ENCODE data around the gene CFD.
"Not testable (repeated sequence)": the region's sequence is repeated elsewhere in the genome, so short reads cannot be mapped to it uniquely, and the experiment has no call there.

The CFD gene

DNA sequence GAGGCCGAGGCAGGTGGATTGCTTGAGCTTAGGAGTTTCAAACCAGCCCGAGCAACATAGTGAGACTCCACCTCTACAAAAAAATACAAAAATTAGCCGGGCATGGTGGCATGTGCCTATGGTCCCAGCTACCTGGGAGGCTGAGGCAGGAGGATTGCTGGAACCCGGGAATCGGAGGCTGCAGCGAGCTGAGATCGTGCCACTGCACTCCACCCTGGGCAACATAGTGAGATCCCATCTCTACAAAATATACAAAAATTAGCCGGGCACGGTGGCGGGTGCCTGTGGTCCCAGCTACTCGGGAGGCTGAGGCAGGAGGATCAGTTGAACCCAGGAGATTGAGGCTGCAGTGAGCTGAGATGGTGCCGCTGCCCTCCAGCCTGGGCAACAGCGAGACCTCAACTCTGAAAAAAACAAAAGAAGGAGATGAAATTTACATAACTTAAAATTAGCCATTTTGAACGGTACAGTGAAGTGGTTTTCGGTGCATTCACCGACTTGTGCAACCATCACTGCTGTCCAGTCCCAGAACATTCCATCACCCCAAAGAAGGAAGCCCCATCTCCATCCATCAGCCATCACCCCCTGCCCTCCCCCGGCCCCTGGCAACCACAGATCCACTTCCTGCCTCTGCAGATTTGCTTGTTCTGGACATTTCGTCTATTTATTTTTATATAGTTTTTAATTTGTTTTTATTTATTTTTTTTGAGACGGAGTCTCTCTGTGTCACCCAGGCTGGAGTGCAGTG is 33.4 kb upstream of the CFD start:
- no peak for DNase-seq (ENCODE audit: low read depth in 1 of 2, low spot score in 1 of 2)

DNA sequence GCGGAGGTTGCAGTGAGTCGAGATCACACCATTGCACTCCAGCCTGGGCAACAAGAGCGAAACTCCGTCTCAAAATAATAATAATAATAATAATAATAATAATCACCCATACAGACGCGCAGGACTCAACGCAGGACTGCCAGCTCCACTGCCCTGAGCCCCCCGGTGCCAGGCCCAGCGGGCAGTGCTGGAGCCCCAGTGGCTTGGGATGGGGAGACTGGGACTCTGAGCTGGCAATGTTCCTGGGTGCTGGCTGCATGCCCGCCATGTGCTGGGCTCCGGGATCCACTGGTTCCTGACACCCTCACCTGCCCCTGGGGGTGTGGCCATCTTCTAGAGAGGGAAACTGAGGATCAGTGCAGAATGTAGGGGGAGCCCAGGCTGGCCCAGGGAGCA is 32.2 kb upstream of the CFD start:
- no peak for DNase-seq (ENCODE audit: low read depth in 1 of 2, low spot score in 1 of 2)

DNA sequence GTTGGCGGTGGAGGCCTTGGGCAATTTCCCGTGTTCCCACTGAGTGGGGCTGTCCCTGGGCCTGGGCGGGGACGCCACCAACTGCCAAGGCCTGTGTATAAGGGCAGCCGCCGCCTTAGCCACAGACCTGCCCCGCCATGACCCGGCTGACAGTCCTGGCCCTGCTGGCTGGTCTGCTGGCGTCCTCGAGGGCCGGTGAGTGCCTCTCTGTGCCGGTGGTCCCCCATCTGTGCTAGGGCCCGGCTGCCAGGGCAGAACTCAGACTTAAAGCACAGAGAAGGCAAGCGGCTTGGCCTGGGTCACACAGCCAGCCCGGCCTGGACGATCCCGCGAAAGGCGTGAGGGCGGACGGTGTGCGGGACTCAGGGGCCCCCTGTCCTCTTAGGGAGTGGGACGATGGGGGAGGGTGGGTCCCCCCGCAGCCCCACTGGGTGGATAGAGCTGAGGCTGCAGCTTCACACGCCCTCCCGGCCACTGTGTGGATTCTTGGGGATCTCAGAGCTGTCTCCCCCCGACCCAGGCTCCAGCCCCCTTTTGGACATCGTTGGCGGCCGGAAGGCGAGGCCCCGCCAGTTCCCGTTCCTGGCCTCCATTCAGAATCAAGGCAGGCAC is 31.6 kb upstream of the CFD start, which contains the start of gene AZU1:
TSS of gene AZU1 (plus strand) at position 128 of the 612 bp plus-strand sequence. CDS start at position 138, 10 bp downstream.
- DNase-seq (ENCODE audit: low read depth in 1 of 2, low spot score in 1 of 2): no peak

DNA sequence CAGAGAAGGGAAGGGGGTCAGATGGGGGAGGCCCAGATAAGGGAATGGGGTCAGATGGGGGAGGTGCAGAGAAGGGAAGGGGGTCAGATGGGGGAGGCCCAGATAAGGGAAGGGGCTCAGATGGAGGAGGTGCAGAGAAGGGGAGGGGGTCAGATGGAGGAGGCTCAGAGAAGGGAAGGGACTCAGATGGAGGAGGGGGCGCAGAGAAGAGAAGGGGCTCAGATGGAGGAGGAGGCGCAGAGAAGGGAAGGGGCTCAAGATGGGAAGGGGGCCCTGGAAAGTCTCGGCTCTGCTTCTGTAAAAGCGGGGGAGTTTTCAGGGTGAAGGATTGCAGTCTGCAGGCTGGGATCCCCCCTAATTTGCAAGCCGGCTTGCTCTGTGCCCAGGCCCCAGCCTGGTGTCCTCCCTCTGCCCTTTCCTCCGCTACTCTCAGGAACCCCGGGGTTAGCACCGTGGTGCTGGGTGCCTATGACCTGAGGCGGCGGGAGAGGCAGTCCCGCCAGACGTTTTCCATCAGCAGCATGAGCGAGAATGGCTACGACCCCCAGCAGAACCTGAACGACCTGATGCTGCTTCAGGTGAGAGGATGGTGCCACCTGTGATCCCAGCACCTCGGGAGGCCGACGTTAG is 30.2 kb upstream of the CFD start:
- no peak for DNase-seq (ENCODE audit: low read depth in 1 of 2, low spot score in 1 of 2)

DNA sequence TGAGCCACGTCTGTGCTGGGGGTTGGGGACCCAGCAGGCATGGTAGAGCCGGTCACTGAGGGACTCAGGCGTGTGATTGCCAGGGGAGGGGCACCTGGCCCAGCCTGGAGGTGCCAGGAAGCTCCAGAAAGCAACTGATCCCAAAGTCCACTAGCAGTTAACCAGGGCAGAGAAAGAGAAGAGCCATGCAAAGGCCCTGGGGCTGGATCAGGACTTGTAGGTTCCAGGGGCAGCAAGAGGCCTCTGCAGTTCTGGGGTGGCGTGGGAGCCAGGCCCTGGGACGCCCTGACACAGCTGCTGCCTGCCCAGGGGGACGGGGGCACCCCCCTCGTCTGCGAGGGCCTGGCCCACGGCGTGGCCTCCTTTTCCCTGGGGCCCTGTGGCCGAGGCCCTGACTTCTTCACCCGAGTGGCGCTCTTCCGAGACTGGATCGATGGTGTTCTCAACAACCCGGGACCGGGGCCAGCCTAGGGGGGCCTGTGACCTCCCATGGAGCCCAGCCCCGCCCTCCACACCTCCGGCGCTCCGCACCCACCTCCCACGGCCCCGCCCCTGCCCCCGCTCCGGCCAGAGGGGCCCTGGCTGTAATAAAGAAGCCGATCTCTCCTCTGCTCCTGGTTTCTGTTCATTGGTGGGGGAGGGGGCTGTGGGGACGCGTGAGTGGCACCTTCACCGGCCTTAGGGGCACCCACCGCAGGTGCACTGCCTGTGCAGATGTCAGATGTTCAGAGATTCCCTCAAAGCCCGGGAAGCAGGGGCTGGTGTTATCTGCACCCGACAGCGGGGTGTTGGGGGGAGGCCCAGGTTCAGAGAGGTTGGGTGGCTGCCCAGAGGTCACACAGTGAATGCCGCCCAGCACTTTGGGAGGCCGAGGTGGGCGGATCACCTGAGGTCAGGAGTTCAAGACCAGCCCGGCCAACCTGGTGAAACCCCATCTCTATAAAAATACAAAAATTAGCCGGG is 27.8 kb upstream of the CFD start:
- DNase-seq (ENCODE audit: low read depth in 1 of 2, low spot score in 1 of 2): no peak

DNA sequence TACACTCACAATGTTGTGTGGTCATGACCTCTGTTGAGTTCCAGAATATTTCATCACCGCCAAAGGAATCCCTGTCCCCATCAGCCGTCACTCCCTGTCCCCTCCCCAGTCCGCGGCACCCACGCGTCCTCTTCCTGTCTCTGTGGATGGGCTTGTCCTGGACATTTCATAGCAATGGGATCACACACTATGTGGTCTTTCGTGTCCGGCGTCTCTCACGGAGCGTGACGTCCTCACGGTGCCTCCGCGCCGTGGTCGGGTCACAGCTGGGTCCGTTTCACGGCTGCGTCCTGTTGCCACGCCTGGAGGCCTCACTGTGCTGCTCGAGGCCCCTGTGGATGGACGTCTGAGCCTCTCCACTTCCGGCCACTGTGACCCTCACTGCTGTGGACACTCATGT is 25.2 kb upstream of the CFD start:
- DNase-seq (ENCODE audit: low read depth in 1 of 2, low spot score in 1 of 2): no peak

DNA sequence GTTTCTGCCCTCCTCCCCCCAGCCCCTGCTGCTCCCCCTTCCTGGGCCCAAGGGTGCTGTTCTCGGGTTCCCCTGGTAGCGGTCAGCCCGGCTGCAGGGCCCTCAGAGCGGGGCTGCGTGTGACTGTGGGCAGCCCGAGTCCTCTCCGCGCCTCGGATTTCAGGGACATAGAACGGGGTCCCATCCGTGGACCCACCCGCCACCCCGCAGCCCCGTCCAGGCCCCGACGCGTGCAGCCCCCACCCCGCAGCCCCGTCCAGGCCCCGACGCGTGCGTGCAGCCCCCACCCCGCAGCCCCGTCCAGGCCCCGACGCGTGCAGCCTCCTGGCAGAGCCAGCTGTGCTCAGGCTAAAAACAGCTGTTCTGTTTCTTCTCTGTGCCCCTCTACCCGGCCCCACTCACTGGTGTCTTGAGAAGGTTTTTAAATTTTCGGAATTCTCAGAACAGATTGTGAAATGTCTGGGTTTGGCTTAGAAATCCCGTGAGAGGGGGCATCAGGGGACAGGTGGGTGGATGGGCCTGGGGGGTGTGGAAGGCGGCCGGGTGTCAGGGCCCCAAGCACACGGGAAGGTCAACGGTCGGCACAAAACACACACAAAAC is 24.2 kb upstream of the CFD start:
- no peak for DNase-seq (ENCODE audit: low read depth in 1 of 2, low spot score in 1 of 2)

DNA sequence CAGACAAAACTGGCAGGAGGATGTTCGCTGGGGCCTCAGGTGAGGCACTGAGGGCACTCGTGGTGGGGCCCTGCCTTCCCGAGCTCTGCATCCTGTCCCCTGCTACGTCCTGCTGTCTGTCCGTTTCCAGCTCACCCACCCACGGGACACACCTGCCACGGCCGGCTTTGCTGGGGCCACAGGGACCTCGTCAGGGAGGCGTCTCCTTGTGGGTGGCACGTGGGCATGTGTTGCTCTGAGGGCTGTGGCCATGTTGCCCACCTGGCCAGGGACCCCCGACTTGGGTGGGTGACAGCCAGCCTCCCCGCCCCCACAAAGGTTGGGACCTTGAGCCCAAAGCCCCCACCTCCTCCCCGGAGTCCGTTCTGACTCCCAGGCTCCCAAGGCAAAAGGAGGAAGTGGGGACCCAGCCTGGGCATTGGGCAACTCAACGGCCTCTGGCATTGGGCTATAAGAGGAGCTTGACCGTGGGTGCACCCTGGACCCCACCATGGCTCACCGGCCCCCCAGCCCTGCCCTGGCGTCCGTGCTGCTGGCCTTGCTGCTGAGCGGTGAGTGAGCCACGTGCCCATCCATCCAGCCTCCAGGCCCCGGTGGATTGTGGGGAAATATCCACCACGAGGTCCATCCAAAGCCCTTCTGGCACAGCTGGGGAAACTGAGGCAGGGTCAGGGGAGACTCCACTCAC is 18.8 kb upstream of the CFD start, which contains the start of gene PRTN3:
TSS of gene PRTN3 (plus strand) at position 481 of the 688 bp plus-strand sequence. CDS start at position 491, 10 bp downstream.
- no peak for DNase-seq (ENCODE audit: low read depth in 1 of 2, low spot score in 1 of 2)

DNA sequence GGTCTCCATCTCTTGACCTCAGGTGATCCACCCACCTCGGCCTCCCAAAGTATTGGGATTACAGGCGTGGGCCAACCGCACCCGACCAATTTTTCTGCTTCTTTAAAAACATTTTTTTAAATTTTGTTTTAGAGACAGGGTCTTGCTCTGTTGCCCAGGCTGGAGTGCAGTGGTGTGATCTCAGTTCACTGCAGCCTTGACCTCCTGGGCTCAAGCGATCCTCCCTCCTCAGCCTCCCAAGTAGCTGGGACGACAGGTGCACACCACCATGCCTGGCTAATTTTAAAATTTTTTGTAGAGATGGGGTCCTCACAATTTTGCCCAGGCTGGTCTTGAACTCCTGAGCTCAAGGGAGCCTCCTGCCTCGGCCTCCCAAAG is 16.7 kb upstream of the CFD start:
- not testable (repeated sequence) for DNase-seq (ENCODE audit: low read depth in 1 of 2, low spot score in 1 of 2)

DNA sequence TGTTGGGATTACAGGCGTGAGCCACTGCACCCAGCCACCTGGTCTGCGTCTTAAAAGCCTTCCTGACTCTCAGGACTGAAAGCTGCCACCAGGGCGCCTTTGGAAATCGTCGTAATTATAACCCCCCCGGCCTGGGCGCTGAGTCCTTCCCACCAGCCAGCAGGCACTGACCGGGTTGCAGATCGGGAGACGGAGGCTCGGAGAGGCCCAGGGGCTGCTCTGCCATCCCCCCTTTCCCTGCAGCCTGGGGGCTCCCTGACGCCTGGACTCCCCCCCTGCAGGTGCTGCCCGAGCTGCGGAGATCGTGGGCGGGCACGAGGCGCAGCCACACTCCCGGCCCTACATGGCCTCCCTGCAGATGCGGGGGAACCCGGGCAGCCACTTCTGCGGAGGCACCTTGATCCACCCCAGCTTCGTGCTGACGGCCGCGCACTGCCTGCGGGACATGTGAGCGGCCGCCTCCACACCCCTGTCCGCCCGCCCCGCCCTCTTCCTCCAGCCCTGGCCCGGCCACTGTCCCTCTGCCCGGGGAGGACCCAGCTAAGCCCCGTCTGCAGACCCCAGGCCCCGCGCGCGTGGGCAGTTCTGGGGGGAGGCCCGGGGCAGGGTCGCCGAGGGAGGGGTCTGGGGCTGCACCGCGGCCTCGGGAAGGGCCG is 16.2 kb upstream of the CFD start:
- DNase-seq (ENCODE audit: low read depth in 1 of 2, low spot score in 1 of 2): no peak

DNA sequence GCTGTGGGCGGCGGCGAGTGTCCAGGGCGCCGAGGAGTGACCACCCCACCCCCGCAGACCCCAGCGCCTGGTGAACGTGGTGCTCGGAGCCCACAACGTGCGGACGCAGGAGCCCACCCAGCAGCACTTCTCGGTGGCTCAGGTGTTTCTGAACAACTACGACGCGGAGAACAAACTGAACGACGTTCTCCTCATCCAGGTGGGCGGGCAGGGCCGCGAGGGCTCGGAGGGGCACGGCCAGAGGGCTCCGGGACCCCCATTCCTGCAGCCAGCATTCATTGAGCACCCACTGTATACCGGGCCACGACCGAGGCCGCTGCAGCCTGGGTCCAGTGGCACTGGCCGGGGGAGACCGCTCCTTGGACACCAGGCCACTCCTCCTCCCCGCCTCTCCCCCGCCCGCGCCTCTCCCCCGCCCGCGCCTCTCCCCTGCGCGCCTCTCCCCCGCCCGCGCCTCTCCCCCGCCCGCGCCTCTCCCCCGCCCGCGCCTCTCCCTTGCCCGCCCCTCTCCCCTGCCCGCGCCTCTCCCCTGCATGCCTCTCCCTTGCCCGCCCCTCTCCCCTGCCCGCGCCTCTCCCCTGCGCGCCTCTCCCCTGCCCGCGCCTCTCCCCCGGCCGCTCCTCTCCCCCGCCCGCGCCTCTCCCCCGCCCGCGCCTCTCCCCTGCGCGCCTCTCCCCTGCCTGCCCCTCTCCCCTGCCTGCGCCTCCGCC is 15.5 kb upstream of the CFD start:
- DNase-seq (ENCODE audit: low read depth in 1 of 2, low spot score in 1 of 2): no peak

DNA sequence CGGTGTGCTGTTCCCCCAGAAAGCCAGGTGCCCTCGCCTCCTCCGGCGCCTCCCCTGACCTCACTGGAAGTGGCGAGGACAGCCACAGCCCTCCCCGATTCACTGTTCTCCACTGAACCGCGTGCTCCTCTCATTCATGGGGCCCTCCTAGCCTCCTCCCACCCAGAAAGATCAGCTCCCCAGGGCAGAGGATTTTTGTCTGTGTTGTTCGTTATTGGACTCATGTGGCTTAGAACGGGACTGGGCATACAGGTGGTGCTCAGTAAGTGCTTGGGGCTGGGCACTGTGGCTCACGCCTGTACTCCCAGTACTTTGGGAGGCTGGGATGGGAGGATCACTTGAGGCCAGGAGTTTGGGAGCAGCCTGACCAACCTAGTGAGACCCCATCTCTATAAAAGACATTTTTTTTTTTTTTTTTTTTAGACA is 14.9 kb upstream of the CFD start:
- no peak for DNase-seq (ENCODE audit: low read depth in 1 of 2, low spot score in 1 of 2)

DNA sequence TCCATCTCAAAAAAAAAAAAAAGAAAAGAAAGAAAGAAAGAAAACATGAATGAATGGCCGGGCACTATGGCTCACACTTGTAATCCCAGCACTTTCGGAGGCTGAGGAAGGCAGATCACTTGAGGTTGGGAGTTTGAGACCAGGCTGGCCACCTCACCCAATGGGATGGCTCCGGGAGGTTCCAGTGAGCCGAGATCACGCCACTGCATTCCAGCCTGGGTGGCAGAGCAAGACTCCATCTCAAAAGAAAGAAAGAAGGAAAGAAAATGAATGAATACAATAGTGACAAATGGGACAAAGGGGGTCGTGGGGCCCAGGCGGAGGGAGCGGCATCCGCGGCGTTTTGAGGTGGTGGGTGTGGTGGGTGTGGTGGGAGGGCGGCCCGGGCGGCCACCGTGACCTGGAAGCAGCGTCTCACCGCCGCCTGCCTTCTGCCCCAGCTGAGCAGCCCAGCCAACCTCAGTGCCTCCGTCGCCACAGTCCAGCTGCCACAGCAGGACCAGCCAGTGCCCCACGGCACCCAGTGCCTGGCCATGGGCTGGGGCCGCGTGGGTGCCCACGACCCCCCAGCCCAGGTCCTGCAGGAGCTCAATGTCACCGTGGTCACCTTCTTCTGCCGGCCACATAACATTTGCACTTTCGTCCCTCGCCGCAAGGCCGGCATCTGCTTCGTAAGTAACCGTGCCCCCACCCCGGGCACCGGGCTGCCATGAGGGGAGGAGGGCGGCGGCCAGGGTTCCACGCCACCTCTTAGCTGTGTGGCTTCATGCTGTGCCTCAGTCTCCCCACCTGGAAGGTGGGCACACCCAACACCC is 13.6 kb upstream of the CFD start:
- no peak for DNase-seq (ENCODE audit: low read depth in 1 of 2, low spot score in 1 of 2)

DNA sequence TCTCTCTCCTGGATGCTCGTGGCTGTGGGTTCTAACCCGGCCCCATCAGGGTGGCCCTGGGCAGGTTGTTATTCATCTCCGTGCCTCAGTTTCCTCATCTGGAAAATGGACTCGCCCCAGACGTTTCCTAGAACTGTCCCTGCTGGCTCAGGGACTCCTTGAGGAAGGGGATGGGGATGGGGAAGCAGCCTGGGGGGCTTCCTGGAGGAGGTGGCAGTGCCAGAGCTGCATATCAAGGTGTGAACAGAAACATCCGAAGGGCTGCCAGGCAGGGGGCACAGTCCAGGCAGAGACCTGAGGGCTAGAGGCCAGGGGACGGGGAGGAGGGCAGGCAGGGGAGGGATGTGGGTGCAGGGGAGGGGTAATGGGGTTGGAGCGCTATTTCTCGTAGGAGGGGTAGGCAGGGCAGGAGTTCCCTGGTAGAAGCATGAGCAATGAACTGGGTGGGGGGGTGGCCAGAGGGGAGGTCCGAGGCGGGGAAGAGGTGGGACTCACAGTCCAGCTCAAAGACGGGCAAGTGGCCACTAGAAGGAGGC is 11.0 kb upstream of the CFD start:
- DNase-seq (ENCODE audit: low read depth in 1 of 2, low spot score in 1 of 2): no peak

DNA sequence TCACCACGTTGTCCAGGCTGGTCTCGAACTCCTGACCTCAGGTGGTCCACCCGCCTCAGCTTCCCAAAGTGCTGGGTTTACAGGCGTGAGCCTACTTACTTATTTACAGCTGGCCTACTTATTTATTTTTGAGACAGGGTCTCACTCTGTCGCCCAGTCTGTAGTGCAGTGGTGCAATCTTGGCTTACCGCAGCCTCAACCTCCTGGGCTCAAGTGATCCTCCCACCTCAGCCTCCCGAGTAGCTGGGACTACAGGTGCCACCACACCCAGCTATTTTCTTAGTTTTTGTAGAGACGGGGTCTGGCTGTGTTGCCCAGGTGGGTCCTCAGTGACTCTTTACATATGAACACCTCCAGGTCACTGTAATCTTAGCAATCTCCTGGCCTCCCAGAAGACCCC is 10.3 kb upstream of the CFD start:
- not testable (repeated sequence) for DNase-seq (ENCODE audit: low read depth in 1 of 2, low spot score in 1 of 2)

DNA sequence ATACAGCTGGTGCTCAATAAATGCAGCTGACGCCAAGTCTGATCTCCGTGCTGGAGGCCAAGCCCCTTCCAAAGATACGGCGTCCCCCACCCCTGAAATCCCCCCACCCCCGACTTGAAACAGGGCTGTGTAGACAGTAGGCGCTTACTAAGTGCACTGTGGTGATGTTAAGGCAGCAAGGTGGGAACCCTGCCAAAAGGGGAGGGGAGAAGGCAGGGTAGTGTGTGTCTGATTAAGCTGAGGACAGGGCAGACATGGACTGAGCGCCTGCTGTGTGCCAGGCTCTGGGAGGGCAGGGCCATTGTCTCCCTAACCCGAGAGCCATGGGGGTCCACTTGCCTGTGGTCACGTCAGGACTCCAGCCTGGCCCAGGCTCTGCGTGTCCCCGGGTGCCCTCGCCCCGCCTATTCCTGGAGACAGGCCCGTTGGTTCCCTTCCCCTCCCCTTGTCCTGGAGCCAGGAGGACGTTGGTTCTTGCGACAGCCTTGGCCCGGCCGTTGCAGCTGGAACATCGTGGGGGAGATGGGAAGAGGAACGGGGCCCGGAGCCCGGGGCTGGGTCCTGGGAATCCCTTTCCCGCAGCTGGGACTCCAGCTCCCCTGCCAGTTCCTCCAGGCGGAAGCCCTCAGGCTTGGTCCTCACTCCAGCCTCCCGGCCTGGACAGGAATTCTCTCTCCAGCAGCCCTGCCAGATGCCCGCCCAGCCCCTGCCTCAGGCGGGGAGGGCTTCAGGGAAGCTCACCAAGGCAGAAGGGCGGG is 9.1 kb upstream of the CFD start:
- no peak for DNase-seq (ENCODE audit: low read depth in 1 of 2, low spot score in 1 of 2)

DNA sequence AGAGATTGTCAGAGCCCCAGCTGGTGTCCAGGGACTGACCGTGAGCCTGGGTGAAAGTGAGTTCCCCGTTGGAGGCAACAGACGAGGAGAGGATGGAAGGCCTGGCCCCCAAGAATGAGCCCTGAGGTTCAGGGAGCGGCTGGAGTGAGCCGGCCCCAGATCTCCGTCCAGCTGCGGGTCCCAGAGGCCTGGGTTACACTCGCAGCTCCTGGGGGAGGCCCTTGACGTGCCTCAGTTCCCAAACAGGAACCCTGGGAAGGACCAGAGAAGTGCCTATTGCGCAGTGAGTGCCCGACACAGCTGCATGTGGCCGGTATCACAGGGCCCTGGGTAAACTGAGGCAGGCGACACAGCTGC is 8.5 kb upstream of the CFD start:
- no peak for DNase-seq (ENCODE audit: low read depth in 1 of 2, low spot score in 1 of 2)
